Measurements from ENCODE around the gene DDX55. TPM values are rescaled to one million over a fixed set of nuclear protein-coding genes. Genes with fewer than 3 reads are reported as not detected.
A peak's percentile ranks its signal among the peaks of the same experiment; 100 is the strongest.

Gene DDX55
- total RNA-seq, 2 experiments from 2014 or later, result 51.7 to 55.4 TPM

GRCh38 chr12:123621619-123622530 lies 20.0 kb downstream of the DDX55 start:
- ChIA-PET POLR2A (interaction anchor here (0.9 to 2.9 kb wide), 8 partner anchors 10 to 380 kb away, joined by 3 to 16 read pairs (median 7); partner anchors contain the start of genes DDX55 and GTF2H3), CTCF (interaction anchor here (1.7 kb wide), 1 partner anchor 20 kb away, joined by 3 read pairs; the partner anchor contains the start of gene DDX55)
- H3K27ac Mint-ChIP-seq, result peak overlapping the region; percentile 57
- peaks cover 63% of the 10 kb centered on the region for H3K36me3 Mint-ChIP-seq (ENCODE audit: low read depth)
- H3K9me3 Mint-ChIP-seq, result no peaks in the 10 kb centered on the region
- TF ChIP-seq CTCF (IDR thresholded peaks at IDR 0.05), result no peak
- intact Hi-C loops (cut with micrococcal nuclease), result no loop called here
- no peak for DNase-seq
- no peaks in the 10 kb centered on the region for H3K27me3 Mint-ChIP-seq
- no peak overlapping the region for H3K4me3 Mint-ChIP-seq
- no peaks in the 10 kb centered on the region for H3K4me1 Mint-ChIP-seq (ENCODE audit: low read depth)
- no peak for ATAC-seq

GRCh38 chr12:123633379-123634141 lies 31.7 kb downstream of the DDX55 start, which contains the start of the genes EIF2B1 and GTF2H3:
EIF2B1 (minus strand) TSS chr12:123633686; CDS start chr12:123633557, 129 bp downstream.
GTF2H3 (plus strand) TSS chr12:123633829; CDS start chr12:123633860, 31 bp downstream.
- H3K9me3 Mint-ChIP-seq, result no peaks in the 10 kb centered on the region
- ATAC-seq (peak; percentile 98), DNase-seq (peak; percentile 99)
- H3K27me3 Mint-ChIP-seq, result no peaks in the 10 kb centered on the region
- peak within 1 kb of the TSS; percentile 98 for H3K4me3 Mint-ChIP-seq
- peaks cover 29% of the 10 kb centered on the region for H3K4me1 Mint-ChIP-seq (ENCODE audit: low read depth)
- no peak for TF ChIP-seq CTCF (IDR thresholded peaks at IDR 0.05)
- POLR2A ChIA-PET, result interaction anchor here (0.6 to 3.7 kb wide), 10 partner anchors 11 to 416 kb away, joined by 3 to 16 read pairs (median 4); partner anchors contain the start of genes ATP6V0A2, DDX55 and DNAH10
- CTCF ChIA-PET, result interaction anchor here (1.1 kb wide), 1 partner anchor 15 kb away, joined by 3 read pairs; no protein-coding TSS in a partner anchor
- intact Hi-C loops (cut with micrococcal nuclease), result no loop called here
- H3K27ac Mint-ChIP-seq, result peak within 1 kb of the TSS; percentile 98
- peaks cover 38% of the 10 kb centered on the region for H3K36me3 Mint-ChIP-seq (ENCODE audit: low read depth)

GRCh38 chr12:123634142-123634561 lies 32.3 kb downstream of the DDX55 start:
- POLR2A ChIA-PET, result interaction anchor here (0.6 to 1.4 kb wide), 9 partner anchors 12 to 269 kb away, joined by 3 to 6 read pairs (median 3); partner anchors contain the start of genes ATP6V0A2, DDX55 and DNAH10

GRCh38 chr12:123643911-123644310 lies 42.0 kb downstream of the DDX55 start:
- ChIA-PET POLR2A (interaction anchor here (0.6 kb wide), 1 partner anchor 205 kb away, joined by 3 read pairs; no protein-coding TSS in a partner anchor), CTCF (no interaction called here)
- H3K4me1 Mint-ChIP-seq (ENCODE audit: low read depth), result peaks cover 5% of the 10 kb centered on the region
- no peak overlapping the region for H3K27ac Mint-ChIP-seq
- no peak for TF ChIP-seq CTCF (IDR thresholded peaks at IDR 0.05)
- no peak overlapping the region for H3K4me3 Mint-ChIP-seq
- no peaks in the 10 kb centered on the region for H3K9me3 Mint-ChIP-seq
- H3K27me3 Mint-ChIP-seq, result no peaks in the 10 kb centered on the region
- intact Hi-C loops (cut with micrococcal nuclease), result no loop called here
- DNase-seq, result no peak
- peaks cover 37% of the 10 kb centered on the region for H3K36me3 Mint-ChIP-seq (ENCODE audit: low read depth)
- ATAC-seq, result no peak

More at GRCh38 chr12:123634142-123634561, 32.3 kb downstream of the DDX55 start:
- intact Hi-C loops (cut with micrococcal nuclease), result no loop called here
- H3K27me3 Mint-ChIP-seq, result no peaks in the 10 kb centered on the region
- ATAC-seq (no peak), DNase-seq (no peak)
- H3K4me3 Mint-ChIP-seq, result peak overlapping the region; percentile 98
- no peaks in the 10 kb centered on the region for H3K9me3 Mint-ChIP-seq
- CTCF ChIA-PET, result interaction anchor here (0.8 to 1.4 kb wide), 3 partner anchors 16 to 128 kb away, joined by 3 read pairs; partner anchors contain the start of gene DNAH10
- peaks cover 29% of the 10 kb centered on the region for H3K4me1 Mint-ChIP-seq (ENCODE audit: low read depth)
- no peak for TF ChIP-seq CTCF (IDR thresholded peaks at IDR 0.05)
- H3K36me3 Mint-ChIP-seq (ENCODE audit: low read depth), result peaks cover 34% of the 10 kb centered on the region
- peak overlapping the region; percentile 98 for H3K27ac Mint-ChIP-seq
